Nephron progenitor cell (in vitro differentiated cells): ENCODE results near the gene RPL39L.

ENCODE experiments used
- DNase-seq: peaks from one replicate; pipeline ENCODE4 v3.0.0; 2021
- H3K27ac Mint-ChIP-seq: 2 replicates; pipeline ENCODE4 v1.8.0; 2021; ENCODE audit warnings: mild to moderate bottlenecking, moderate library complexity, mixed read lengths
- H3K27me3 Mint-ChIP-seq: 2 replicates; pipeline ENCODE4 v1.8.0; 2021; ENCODE audit warnings: mild to moderate bottlenecking, low read depth, mixed read lengths; ENCODE audit not compliant: poor library complexity
- H3K36me3 Mint-ChIP-seq: 2 replicates; pipeline ENCODE4 v1.8.0; 2021; ENCODE audit warnings: low read depth, mixed read lengths
- H3K4me1 Mint-ChIP-seq: 2 replicates; pipeline ENCODE4 v1.8.0; 2021; ENCODE audit warnings: mixed read lengths
- H3K4me3 Mint-ChIP-seq: 2 replicates; pipeline ENCODE4 v1.8.0; 2021; ENCODE audit warnings: mild to moderate bottlenecking, moderate library complexity, mixed read lengths
- H3K9me3 Mint-ChIP-seq: 2 replicates; pipeline ENCODE4 v1.8.0; 2021; ENCODE audit warnings: mild to moderate bottlenecking, moderate library complexity, mixed read lengths
- TF ChIP-seq, protein P1 (sequence below): fragments of 200-600 bp; sonication (generic); IDR thresholded peaks from 2 replicates; pipeline ENCODE4 v1.5.0; 2021; ENCODE audit warnings: antibody characterized with exemption

RPL39L gene

DNA sequence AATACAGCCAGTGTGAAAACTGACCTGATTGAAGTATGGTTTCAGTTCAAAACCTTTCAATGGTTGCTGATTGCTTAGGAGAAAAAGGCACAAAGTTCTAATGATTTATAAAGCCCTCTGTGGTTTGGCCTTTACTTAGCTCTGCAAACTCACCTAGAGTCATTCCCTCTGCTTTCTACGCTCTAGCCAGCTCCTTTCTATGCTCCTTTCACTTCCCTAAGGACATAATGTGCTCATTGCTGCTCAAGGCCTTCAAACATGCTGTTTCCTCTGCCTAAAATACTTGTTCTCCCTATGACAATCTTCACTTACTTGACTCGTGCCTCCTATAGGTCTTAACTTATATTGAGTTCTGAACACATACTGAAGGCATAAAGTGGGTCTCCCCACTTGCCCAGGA lies 19.0 kb downstream of the RPL39L start:
- peaks cover 18% of the 10 kb centered on the region for H3K36me3 Mint-ChIP-seq
- no peaks in the 10 kb centered on the region for H3K27me3 Mint-ChIP-seq
- TF ChIP-seq, protein P1, sequence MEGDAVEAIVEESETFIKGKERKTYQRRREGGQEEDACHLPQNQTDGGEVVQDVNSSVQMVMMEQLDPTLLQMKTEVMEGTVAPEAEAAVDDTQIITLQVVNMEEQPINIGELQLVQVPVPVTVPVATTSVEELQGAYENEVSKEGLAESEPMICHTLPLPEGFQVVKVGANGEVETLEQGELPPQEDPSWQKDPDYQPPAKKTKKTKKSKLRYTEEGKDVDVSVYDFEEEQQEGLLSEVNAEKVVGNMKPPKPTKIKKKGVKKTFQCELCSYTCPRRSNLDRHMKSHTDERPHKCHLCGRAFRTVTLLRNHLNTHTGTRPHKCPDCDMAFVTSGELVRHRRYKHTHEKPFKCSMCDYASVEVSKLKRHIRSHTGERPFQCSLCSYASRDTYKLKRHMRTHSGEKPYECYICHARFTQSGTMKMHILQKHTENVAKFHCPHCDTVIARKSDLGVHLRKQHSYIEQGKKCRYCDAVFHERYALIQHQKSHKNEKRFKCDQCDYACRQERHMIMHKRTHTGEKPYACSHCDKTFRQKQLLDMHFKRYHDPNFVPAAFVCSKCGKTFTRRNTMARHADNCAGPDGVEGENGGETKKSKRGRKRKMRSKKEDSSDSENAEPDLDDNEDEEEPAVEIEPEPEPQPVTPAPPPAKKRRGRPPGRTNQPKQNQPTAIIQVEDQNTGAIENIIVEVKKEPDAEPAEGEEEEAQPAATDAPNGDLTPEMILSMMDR: no peak
- DNase-seq: no peak
- H3K9me3 Mint-ChIP-seq: no peaks in the 10 kb centered on the region
- no peak overlapping the region for H3K4me3 Mint-ChIP-seq
- peaks cover 1% of the 10 kb centered on the region for H3K4me1 Mint-ChIP-seq
- peak overlapping the region; percentile 1 for H3K27ac Mint-ChIP-seq

DNA sequence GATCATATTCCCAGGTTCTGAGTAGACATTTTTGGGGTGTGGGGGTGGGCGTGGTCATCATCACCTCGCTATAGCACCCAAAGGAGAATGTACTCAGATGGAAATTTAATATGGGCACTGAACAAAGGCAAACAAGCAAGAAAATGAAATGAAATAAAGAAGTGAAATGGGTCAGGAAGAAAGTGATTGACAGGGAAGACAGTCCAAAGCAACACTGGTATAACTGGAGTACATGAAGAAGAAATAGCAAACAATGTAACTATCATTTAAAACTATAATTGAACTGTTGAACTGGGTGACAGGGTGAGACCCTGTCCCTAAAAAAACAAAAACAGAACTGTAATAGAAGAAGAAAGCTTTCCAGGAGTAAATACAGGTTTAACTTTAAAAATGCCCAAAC lies 24.8 kb downstream of the RPL39L start:
- no peak for DNase-seq
- Mint-ChIP-seq H3K27ac (no peak overlapping the region), H3K36me3 (peaks cover 12% of the 10 kb centered on the region), H3K27me3 (no peaks in the 10 kb centered on the region), H3K4me3 (no peak overlapping the region), H3K9me3 (no peaks in the 10 kb centered on the region), H3K4me1 (no peaks in the 10 kb centered on the region)
- TF ChIP-seq, protein P1: no peak

DNA sequence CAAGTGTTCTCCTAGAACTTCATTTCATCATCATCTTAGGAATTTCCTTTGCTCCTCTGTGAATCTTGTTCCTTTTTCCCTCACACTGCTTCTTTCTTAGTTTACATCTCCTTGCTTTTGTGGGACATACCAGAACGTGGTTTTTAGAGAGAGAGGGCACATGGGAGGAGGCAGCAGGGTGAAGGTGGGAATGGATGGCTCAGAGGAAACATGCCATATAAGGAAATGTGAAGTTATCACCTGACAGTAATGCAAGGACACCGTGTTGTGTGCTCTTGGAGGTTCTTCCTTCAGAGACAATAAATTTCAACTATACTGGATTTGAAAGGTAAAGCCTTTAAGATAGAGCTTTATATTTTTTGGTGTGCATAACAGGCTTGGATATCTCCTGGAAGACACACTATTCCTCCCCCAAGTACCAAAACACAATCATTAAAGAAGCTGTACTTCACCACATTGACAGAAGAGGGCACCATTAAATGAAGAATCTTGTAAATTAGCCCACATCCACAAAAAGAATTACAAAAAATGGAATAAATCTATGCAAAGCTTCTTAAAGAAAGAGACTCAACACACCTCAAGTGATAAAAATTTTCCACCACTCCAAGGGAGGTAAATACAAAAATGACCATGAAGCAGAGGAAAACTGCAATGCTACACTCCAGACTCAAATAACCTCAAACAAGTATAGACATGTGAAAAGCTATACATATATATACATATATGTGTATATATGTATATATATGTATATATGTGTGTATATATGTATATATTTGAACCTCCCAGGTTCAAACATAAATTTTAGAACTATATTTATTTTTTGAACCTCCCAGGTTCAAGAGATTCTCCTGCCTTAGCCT lies 26.1 kb downstream of the RPL39L start:
- TF ChIP-seq, protein P1: peak; percentile 48
- Mint-ChIP-seq H3K4me1 (no peaks in the 10 kb centered on the region), H3K4me3 (no peak overlapping the region), H3K27me3 (no peaks in the 10 kb centered on the region), H3K27ac (no peak overlapping the region), H3K36me3 (peaks cover 4% of the 10 kb centered on the region), H3K9me3 (no peaks in the 10 kb centered on the region)
- DNase-seq: no peak

DNA sequence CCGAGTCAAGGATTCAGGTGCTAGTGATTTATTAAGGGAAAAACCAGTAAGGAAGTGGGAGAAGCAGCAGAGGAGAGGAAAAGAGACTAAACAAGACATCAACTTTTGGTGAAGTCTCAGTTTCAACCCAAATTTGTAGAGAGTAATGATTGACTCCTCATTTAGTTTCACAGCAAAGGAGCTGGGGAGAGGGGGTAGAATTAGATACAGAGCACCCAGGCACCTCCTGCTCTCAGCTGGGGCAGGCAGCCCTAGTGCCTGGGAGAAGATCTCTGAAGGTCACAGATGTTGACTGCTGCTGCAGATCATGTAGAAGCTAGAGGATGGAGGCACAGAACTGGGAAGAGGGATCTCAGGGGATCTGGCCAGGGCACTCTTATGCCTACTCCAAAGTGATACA lies 29.1 kb downstream of the RPL39L start:
- TF ChIP-seq, protein P1: no peak
- DNase-seq: no peak
- Mint-ChIP-seq H3K4me3 (no peak overlapping the region), H3K27ac (no peak overlapping the region), H3K27me3 (no peaks in the 10 kb centered on the region), H3K9me3 (no peaks in the 10 kb centered on the region), H3K36me3 (no peaks in the 10 kb centered on the region), H3K4me1 (peaks cover 5% of the 10 kb centered on the region)

DNA sequence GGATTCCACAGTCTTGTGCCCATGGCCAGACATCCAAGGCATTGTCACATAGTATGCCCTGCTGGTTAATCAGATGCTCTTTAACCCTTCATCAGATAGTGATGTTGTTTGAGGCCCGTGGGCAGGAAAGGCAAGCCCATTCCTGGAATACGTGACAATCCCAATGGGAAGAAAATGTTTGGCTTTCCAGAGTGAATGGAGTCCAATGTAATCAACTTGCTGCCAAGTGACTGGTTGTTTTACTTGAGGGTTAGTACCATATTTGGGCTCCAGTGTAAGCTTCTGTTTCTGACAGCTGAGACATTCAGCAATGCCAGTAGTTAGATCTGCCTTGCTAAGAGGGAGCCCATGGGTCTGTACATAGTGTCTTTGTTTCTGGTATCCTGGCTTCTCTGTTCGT lies 31.3 kb downstream of the RPL39L start:
- no peaks in the 10 kb centered on the region for H3K27me3 Mint-ChIP-seq
- DNase-seq: no peak
- H3K36me3 Mint-ChIP-seq: no peaks in the 10 kb centered on the region
- peaks cover 12% of the 10 kb centered on the region for H3K4me1 Mint-ChIP-seq
- H3K27ac Mint-ChIP-seq: no peak overlapping the region
- TF ChIP-seq, protein P1: no peak
- H3K4me3 Mint-ChIP-seq: no peak overlapping the region
- H3K9me3 Mint-ChIP-seq: no peaks in the 10 kb centered on the region

DNA sequence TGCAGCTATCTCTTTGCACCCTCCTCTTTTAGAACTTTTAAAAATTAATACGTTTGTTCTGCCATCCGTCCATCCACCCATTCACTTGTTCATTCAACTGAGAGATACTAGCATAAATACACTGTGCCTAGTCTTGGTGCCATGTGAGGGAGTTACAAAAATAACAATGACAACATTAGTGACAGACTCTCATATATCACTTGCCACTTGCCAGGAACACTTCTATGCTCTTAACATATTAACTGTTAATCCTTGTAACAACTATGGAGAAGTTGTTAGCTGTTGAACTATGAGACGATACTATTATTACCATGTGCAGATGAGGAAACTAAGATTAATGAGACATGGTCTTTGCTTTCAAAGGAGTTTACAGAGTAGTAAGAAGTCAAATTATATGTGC lies 33.6 kb downstream of the RPL39L start:
- Mint-ChIP-seq H3K27ac (no peak overlapping the region), H3K4me3 (no peak overlapping the region), H3K9me3 (no peaks in the 10 kb centered on the region), H3K27me3 (no peaks in the 10 kb centered on the region), H3K36me3 (peaks cover under 1% of the 10 kb centered on the region), H3K4me1 (peaks cover 12% of the 10 kb centered on the region)
- no peak for DNase-seq
- TF ChIP-seq, protein P1: no peak
